ENCODE measurements around the gene CTXN3. TPM values are rescaled to one million over a fixed set of nuclear protein-coding genes. Genes with fewer than 3 reads are reported as not detected.
"Not testable (repeated sequence)": the region's sequence is repeated elsewhere in the genome, so short reads cannot be mapped to it uniquely, and the experiment has no call there.

Gene CTXN3
- total RNA-seq, 1 experiment from 2014 or later: not detected

- H3K36me3 ChIP-seq (replicated peaks; ENCODE audit: control insufficient read depth, insufficient read depth, low read length): no peaks in the 10 kb centered on the region
- DNase-seq: no peak
- H3K27me3 ChIP-seq (ENCODE audit: control insufficient read depth, insufficient read depth, low read length): no peaks in the 10 kb centered on the region
- no peak overlapping the region for H3K4me3 ChIP-seq (ENCODE audit: insufficient read depth, low read depth, low read length)
Observed at GRCh38 chr5:127671218-127671617, 22.3 kb downstream of the CTXN3 start.

- no peak overlapping the region for H3K4me3 ChIP-seq (ENCODE audit: insufficient read depth, low read depth, low read length)
Observed at GRCh38 chr5:127673117-127673800, 24.4 kb downstream of the CTXN3 start.

GRCh38 chr5:127676951-127677350 is 28.1 kb downstream of the CTXN3 start:
- DNase-seq; H3K4me3 ChIP-seq (ENCODE audit: insufficient read depth, low read depth, low read length); H3K36me3 ChIP-seq (replicated peaks; ENCODE audit: control insufficient read depth, insufficient read depth, low read length); H3K27me3 ChIP-seq (ENCODE audit: control insufficient read depth, insufficient read depth, low read length): not testable (repeated sequence)

More at GRCh38 chr5:127673117-127673800, 24.4 kb downstream of the CTXN3 start:
- no peaks in the 10 kb centered on the region for H3K36me3 ChIP-seq (replicated peaks; ENCODE audit: control insufficient read depth, insufficient read depth, low read length)
- no peak for DNase-seq
- no peaks in the 10 kb centered on the region for H3K27me3 ChIP-seq (ENCODE audit: control insufficient read depth, insufficient read depth, low read length)

GRCh38 chr5:127679691-127680330 is 30.9 kb downstream of the CTXN3 start:
- H3K27me3 ChIP-seq (ENCODE audit: control insufficient read depth, insufficient read depth, low read length); H3K36me3 ChIP-seq (replicated peaks; ENCODE audit: control insufficient read depth, insufficient read depth, low read length); H3K4me3 ChIP-seq (ENCODE audit: insufficient read depth, low read depth, low read length); DNase-seq: not testable (repeated sequence)

- no peak overlapping the region for H3K4me3 ChIP-seq (ENCODE audit: insufficient read depth, low read depth, low read length)
- DNase-seq: no peak
- no peaks in the 10 kb centered on the region for H3K27me3 ChIP-seq (ENCODE audit: control insufficient read depth, insufficient read depth, low read length)
- H3K36me3 ChIP-seq (replicated peaks; ENCODE audit: control insufficient read depth, insufficient read depth, low read length): no peaks in the 10 kb centered on the region
Observed at GRCh38 chr5:127680595-127680994, 31.7 kb downstream of the CTXN3 start.

GRCh38 chr5:127683008-127683407 is 34.1 kb downstream of the CTXN3 start:
- Histone ChIP-seq H3K27me3 (ENCODE audit: control insufficient read depth, insufficient read depth, low read length) (no peaks in the 10 kb centered on the region), H3K4me3 (ENCODE audit: insufficient read depth, low read depth, low read length) (no peak overlapping the region), H3K36me3 (replicated peaks; ENCODE audit: control insufficient read depth, insufficient read depth, low read length) (no peaks in the 10 kb centered on the region)
- DNase-seq: no peak

- no peaks in the 10 kb centered on the region for H3K36me3 ChIP-seq (replicated peaks; ENCODE audit: control insufficient read depth, insufficient read depth, low read length)
- H3K27me3 ChIP-seq (ENCODE audit: control insufficient read depth, insufficient read depth, low read length): no peaks in the 10 kb centered on the region
- H3K4me3 ChIP-seq (ENCODE audit: insufficient read depth, low read depth, low read length): no peak overlapping the region
- DNase-seq: no peak
Observed at GRCh38 chr5:127684726-127685467, 36.0 kb downstream of the CTXN3 start.

GRCh38 chr5:127685662-127686061 is 36.8 kb downstream of the CTXN3 start:
- H3K27me3 ChIP-seq (ENCODE audit: control insufficient read depth, insufficient read depth, low read length): no peaks in the 10 kb centered on the region
- no peak for DNase-seq
- no peak overlapping the region for H3K4me3 ChIP-seq (ENCODE audit: insufficient read depth, low read depth, low read length)

GRCh38 chr5:127686424-127686823 is 37.5 kb downstream of the CTXN3 start:
- DNase-seq: no peak
- Histone ChIP-seq H3K27me3 (ENCODE audit: control insufficient read depth, insufficient read depth, low read length) (no peaks in the 10 kb centered on the region), H3K36me3 (replicated peaks; ENCODE audit: control insufficient read depth, insufficient read depth, low read length) (no peaks in the 10 kb centered on the region), H3K4me3 (ENCODE audit: insufficient read depth, low read depth, low read length) (no peak overlapping the region)

More at GRCh38 chr5:127685662-127686061, 36.8 kb downstream of the CTXN3 start:
- no peaks in the 10 kb centered on the region for H3K36me3 ChIP-seq (replicated peaks; ENCODE audit: control insufficient read depth, insufficient read depth, low read length)

GRCh38 chr5:127694518-127695171 is 45.8 kb downstream of the CTXN3 start:
- DNase-seq: no peak
- H3K36me3 ChIP-seq (replicated peaks; ENCODE audit: control insufficient read depth, insufficient read depth, low read length): no peaks in the 10 kb centered on the region
- H3K27me3 ChIP-seq (ENCODE audit: control insufficient read depth, insufficient read depth, low read length): no peaks in the 10 kb centered on the region
- H3K4me3 ChIP-seq (ENCODE audit: insufficient read depth, low read depth, low read length): no peak overlapping the region

GRCh38 chr5:127695346-127695745 is 46.5 kb downstream of the CTXN3 start:
- DNase-seq: no peak
- no peaks in the 10 kb centered on the region for H3K27me3 ChIP-seq (ENCODE audit: control insufficient read depth, insufficient read depth, low read length)
- H3K36me3 ChIP-seq (replicated peaks; ENCODE audit: control insufficient read depth, insufficient read depth, low read length): no peaks in the 10 kb centered on the region
- no peak overlapping the region for H3K4me3 ChIP-seq (ENCODE audit: insufficient read depth, low read depth, low read length)

GRCh38 chr5:127696683-127697082 is 47.8 kb downstream of the CTXN3 start:
- Histone ChIP-seq H3K36me3 (replicated peaks; ENCODE audit: control insufficient read depth, insufficient read depth, low read length) (no peaks in the 10 kb centered on the region), H3K4me3 (ENCODE audit: insufficient read depth, low read depth, low read length) (no peak overlapping the region), H3K27me3 (ENCODE audit: control insufficient read depth, insufficient read depth, low read length) (no peaks in the 10 kb centered on the region)
- DNase-seq: no peak

- Histone ChIP-seq H3K36me3 (replicated peaks; ENCODE audit: control insufficient read depth, insufficient read depth, low read length) (no peaks in the 10 kb centered on the region), H3K27me3 (ENCODE audit: control insufficient read depth, insufficient read depth, low read length) (no peaks in the 10 kb centered on the region), H3K4me3 (ENCODE audit: insufficient read depth, low read depth, low read length) (no peak overlapping the region)
- DNase-seq: no peak
Observed at GRCh38 chr5:127697894-127698600, 49.2 kb downstream of the CTXN3 start.

- DNase-seq: no peak
- no peak overlapping the region for H3K4me3 ChIP-seq (ENCODE audit: insufficient read depth, low read depth, low read length)
- H3K27me3 ChIP-seq (ENCODE audit: control insufficient read depth, insufficient read depth, low read length): no peaks in the 10 kb centered on the region
- H3K36me3 ChIP-seq (replicated peaks; ENCODE audit: control insufficient read depth, insufficient read depth, low read length): no peaks in the 10 kb centered on the region
Observed at GRCh38 chr5:127699416-127699815, 50.5 kb downstream of the CTXN3 start.
